Progenitor cell of endocrine pancreas (in vitro differentiated cells): ENCODE data around the gene OR2V1. TPM values are rescaled to one million over a fixed set of nuclear protein-coding genes. Genes with fewer than 3 reads are reported as not detected.
"Not testable (repeated sequence)": the region's sequence is repeated elsewhere in the genome, so short reads cannot be mapped to it uniquely, and the experiment has no call there.

Experiments
- DNase-seq: peaks from one replicate; pipeline ENCODE4 v3.0.0; 2021; ENCODE audit warnings: low spot score; ENCODE audit not compliant: unreplicated experiment
- H3K27ac Mint-ChIP-seq: 2 replicates; pipeline ENCODE4 v1.8.0; 2021; ENCODE audit warnings: mild to moderate bottlenecking, moderate library complexity, mixed read lengths
- H3K27me3 Mint-ChIP-seq: 2 replicates; pipeline ENCODE4 v1.8.0; 2021; ENCODE audit warnings: mixed read lengths
- H3K36me3 Mint-ChIP-seq: 2 replicates; pipeline ENCODE4 v1.8.0; 2022; ENCODE audit warnings: mixed read lengths; ENCODE audit not compliant: insufficient read depth
- H3K4me1 Mint-ChIP-seq: 2 replicates; pipeline ENCODE4 v1.8.0; 2021; ENCODE audit warnings: low read depth, mixed read lengths
- H3K4me3 Mint-ChIP-seq: 2 replicates; pipeline ENCODE4 v1.8.0; 2021; ENCODE audit warnings: low read depth, mild to moderate bottlenecking, moderate library complexity, mixed read lengths
- H3K9me3 Mint-ChIP-seq: 2 replicates; pipeline ENCODE4 v1.8.0; 2021; ENCODE audit warnings: low read depth, mixed read lengths
- CTCF ChIP-seq: fragments of 200-600 bp; sonication (generic); IDR thresholded peaks from one replicate; pipeline ENCODE4 v1.5.0; 2021; ENCODE audit warnings: antibody characterized with exemption, mild to moderate bottlenecking; ENCODE audit not compliant: unreplicated experiment
- total RNA-seq: library from RNA; stranded (reverse); gene quantifications from 2 replicates; pipeline ENCODE4 v1.2.1, GENCODE V29; 2021

OR2V1 gene
- total RNA-seq, 1 donor from 2014 or later: not detected

GRCh38 chr5:181136361-181136955 is 5.5 kb upstream of the OR2V1 start:
- no peak for TF ChIP-seq CTCF
- H3K9me3 Mint-ChIP-seq: no peaks in the 10 kb centered on the region
- no peak overlapping the region for H3K4me3 Mint-ChIP-seq
- H3K27me3 Mint-ChIP-seq: peaks cover 43% of the 10 kb centered on the region
- H3K36me3 Mint-ChIP-seq: no peaks in the 10 kb centered on the region
- DNase-seq: no peak
- H3K27ac Mint-ChIP-seq: no peak overlapping the region
- H3K4me1 Mint-ChIP-seq: no peaks in the 10 kb centered on the region

GRCh38 chr5:181134259-181134658 is 3.3 kb upstream of the OR2V1 start:
- Mint-ChIP-seq H3K4me1 (no peaks in the 10 kb centered on the region), H3K4me3 (no peak overlapping the region), H3K27ac (no peak overlapping the region), H3K36me3 (no peaks in the 10 kb centered on the region), H3K9me3 (no peaks in the 10 kb centered on the region), H3K27me3 (peaks cover 48% of the 10 kb centered on the region)
- TF ChIP-seq CTCF: no peak
- DNase-seq: no peak

- H3K36me3 Mint-ChIP-seq: no peaks in the 10 kb centered on the region
- H3K27me3 Mint-ChIP-seq: peaks cover 53% of the 10 kb centered on the region
- no peaks in the 10 kb centered on the region for H3K4me1 Mint-ChIP-seq
- no peak for TF ChIP-seq CTCF
- H3K4me3 Mint-ChIP-seq: no peak overlapping the region
- DNase-seq: no peak
- no peaks in the 10 kb centered on the region for H3K9me3 Mint-ChIP-seq
- H3K27ac Mint-ChIP-seq: no peak overlapping the region
Observed at GRCh38 chr5:181133610-181134231, 2.8 kb upstream of the OR2V1 start.

- Mint-ChIP-seq H3K4me1 (no peaks in the 10 kb centered on the region), H3K27me3 (peaks cover 60% of the 10 kb centered on the region), H3K36me3 (no peaks in the 10 kb centered on the region), H3K27ac (no peak overlapping the region), H3K9me3 (no peaks in the 10 kb centered on the region), H3K4me3 (no peak overlapping the region)
- no peak for TF ChIP-seq CTCF
- DNase-seq: no peak
Observed at GRCh38 chr5:181133083-181133482, 2.1 kb upstream of the OR2V1 start.

- H3K27ac Mint-ChIP-seq: no peak overlapping the region
- H3K36me3 Mint-ChIP-seq: no peaks in the 10 kb centered on the region
- no peak for TF ChIP-seq CTCF
- H3K27me3 Mint-ChIP-seq: peaks cover 75% of the 10 kb centered on the region
- no peak overlapping the region for H3K4me3 Mint-ChIP-seq
- no peaks in the 10 kb centered on the region for H3K9me3 Mint-ChIP-seq
- DNase-seq: no peak
- H3K4me1 Mint-ChIP-seq: no peaks in the 10 kb centered on the region
Observed at GRCh38 chr5:181131514-181131913, 545 bp upstream of the OR2V1 start.

GRCh38 chr5:181130081-181130480 is 888 bp downstream of the OR2V1 start:
- DNase-seq, H3K36me3 Mint-ChIP-seq, H3K9me3 Mint-ChIP-seq, H3K4me1 Mint-ChIP-seq, H3K27ac Mint-ChIP-seq, H3K4me3 Mint-ChIP-seq: not testable (repeated sequence)
- peaks cover 82% of the 10 kb centered on the region for H3K27me3 Mint-ChIP-seq
